Stimulated activated CD8-positive, alpha-beta memory T cell treated with anti-CD3 and anti-CD28 coated beads, Interleukin-4, amount 100 ng/mL, for 48 hours (primary cell): ENCODE measurements around the gene FGD4.
"Not testable (repeated sequence)": the region's sequence is repeated elsewhere in the genome, so short reads cannot be mapped to it uniquely, and the experiment has no call there.

Experiments
- DNase-seq: peaks from one replicate; pipeline ENCODE4 v3.0.0-alpha.2; 2020

Gene FGD4

GRCh38 chr12:32525802-32526201, 126.4 kb downstream of the FGD4 start:
- not testable (repeated sequence) for DNase-seq

GRCh38 chr12:32526343-32526742, 127.0 kb downstream of the FGD4 start:
- DNase-seq, result not testable (repeated sequence)

- no peak for DNase-seq
Observed at GRCh38 chr12:32532422-32532821, 133.1 kb downstream of the FGD4 start.

- DNase-seq, result no peak
Observed at GRCh38 chr12:32532951-32533350, 133.6 kb downstream of the FGD4 start.

- not testable (repeated sequence) for DNase-seq
Observed at GRCh38 chr12:32533506-32533905, 134.1 kb downstream of the FGD4 start.

GRCh38 chr12:32533971-32534590, 134.7 kb downstream of the FGD4 start:
- DNase-seq, result no peak

- DNase-seq, result no peak
Observed at GRCh38 chr12:32534698-32535097, 135.3 kb downstream of the FGD4 start.

GRCh38 chr12:32535288-32535999, 136.1 kb downstream of the FGD4 start:
- DNase-seq, result no peak

GRCh38 chr12:32536000-32536345, 136.6 kb downstream of the FGD4 start:
- DNase-seq, result no peak

- DNase-seq, result no peak
Observed at GRCh38 chr12:32541754-32542374, 142.5 kb downstream of the FGD4 start.

- no peak for DNase-seq
Observed at GRCh38 chr12:32542428-32543229, 143.3 kb downstream of the FGD4 start.

GRCh38 chr12:32544893-32545292, 145.5 kb downstream of the FGD4 start:
- DNase-seq, result no peak

- DNase-seq, result no peak
Observed at GRCh38 chr12:32545413-32545980, 146.1 kb downstream of the FGD4 start.

- DNase-seq, result no peak
Observed at GRCh38 chr12:32546272-32546671, 146.9 kb downstream of the FGD4 start.

GRCh38 chr12:32548691-32549281, 149.4 kb downstream of the FGD4 start:
- no peak for DNase-seq

- no peak for DNase-seq
Observed at GRCh38 chr12:32549675-32550079, 150.3 kb downstream of the FGD4 start.

- DNase-seq, result no peak
Observed at GRCh38 chr12:32551058-32551457, 151.7 kb downstream of the FGD4 start.

- no peak for DNase-seq
Observed at GRCh38 chr12:32558903-32559302, 159.5 kb downstream of the FGD4 start.

GRCh38 chr12:32559434-32559833, 160.1 kb downstream of the FGD4 start:
- DNase-seq, result no peak

- DNase-seq, result no peak
Observed at GRCh38 chr12:32560520-32560919, 161.2 kb downstream of the FGD4 start.

GRCh38 chr12:32561931-32562341, 162.6 kb downstream of the FGD4 start:
- DNase-seq, result no peak

GRCh38 chr12:32562413-32562812, 163.1 kb downstream of the FGD4 start:
- DNase-seq, result not testable (repeated sequence)
